ENCODE measurements around the gene SERPINE1.

Gene SERPINE1

GRCh38 chr7:101096331-101096956, 30.5 kb upstream of the SERPINE1 start:
- no peak for TF ChIP-seq GATA3 (IDR thresholded peaks at IDR 0.05; ENCODE audit: low read depth, low read length)
- no peak for TF ChIP-seq GATA2 (IDR thresholded peaks at IDR 0.05; ENCODE audit: low read depth, low read length)

DNA sequence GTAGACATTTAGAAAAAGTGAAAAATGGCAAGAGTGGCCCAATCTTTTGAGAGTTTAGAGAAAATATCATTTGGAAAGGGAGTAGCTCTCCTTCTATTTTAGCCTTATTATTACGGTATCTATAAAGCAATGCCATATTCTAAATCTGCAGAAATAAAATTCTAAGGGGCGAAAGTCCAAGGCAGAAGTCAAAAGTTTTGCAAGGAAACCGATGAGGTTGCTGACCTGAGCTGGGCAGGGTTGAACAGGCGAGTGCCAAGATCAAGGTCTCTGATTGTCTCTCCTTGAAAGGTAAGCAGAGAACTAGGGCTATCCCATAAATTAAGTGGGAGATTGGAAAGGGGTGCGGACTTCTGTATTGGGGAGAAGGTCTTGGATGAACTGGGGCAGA, 30.0 kb upstream of the SERPINE1 start:
- no peak for TF ChIP-seq GATA3 (IDR thresholded peaks at IDR 0.05; ENCODE audit: low read depth, low read length)
- no peak for TF ChIP-seq GATA2 (IDR thresholded peaks at IDR 0.05; ENCODE audit: low read depth, low read length)

DNA sequence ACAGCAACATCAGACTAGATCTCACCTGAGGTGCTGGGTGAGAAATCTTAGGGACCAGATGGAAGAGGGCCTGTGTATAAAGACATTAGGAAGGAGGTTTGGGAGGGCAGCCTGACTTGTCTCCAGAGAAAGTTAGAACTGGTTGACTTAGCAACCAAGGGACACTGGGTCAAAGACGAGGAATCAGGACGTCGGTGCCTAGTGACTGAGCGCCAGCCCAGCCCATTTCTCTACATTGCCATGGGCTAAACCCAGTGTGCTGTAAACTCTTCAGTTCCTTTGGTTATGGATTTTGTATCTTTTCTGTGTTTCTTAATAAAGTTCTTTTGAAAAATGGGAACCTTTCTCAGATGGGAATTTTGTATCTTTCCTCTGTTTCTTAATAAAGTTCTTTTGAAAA, 29.3 kb upstream of the SERPINE1 start:
- TF ChIP-seq GATA2 (IDR thresholded peaks at IDR 0.05; ENCODE audit: low read depth, low read length) (no peak), GATA3 (IDR thresholded peaks at IDR 0.05; ENCODE audit: low read depth, low read length) (no peak)

DNA sequence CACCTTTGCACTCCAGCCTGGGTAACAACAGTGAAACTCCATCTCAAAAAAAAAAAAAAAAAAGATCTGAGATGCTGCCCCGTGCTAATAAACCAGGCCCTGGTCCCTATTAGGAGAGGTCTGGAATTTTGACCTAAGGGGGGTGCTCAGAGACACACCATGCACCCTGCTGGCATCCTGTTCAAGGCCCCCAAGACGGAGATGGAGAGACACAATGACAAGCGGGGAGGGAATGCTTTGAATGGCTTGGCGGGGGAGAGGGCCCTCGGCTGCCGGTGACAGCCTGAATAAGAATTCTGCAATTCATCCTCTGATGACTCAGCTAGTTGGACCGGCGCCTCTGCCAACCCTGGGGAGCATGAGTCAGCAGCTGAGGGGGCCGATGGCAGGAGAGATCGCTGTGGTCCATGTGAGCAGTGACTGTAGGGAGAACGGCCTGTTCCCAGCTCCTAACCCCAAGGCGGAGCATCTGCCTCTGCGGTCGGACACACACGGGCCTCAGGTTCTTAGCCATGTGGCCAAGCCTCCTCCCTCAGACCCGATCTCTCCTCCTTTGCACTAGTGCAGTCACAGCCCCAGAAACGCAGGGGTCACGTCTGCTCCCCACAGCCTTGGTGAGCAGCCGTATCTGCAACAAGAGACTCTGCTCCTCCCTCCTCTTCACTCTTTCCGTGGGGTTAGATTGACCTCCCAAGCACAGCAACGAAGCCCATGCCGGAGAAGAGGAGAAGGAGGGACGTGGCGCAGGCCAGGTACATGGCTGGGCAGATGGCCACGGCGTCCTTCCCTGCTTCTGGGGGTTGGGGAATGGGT, 26.7 kb upstream of the SERPINE1 start:
- TF ChIP-seq GATA3 (IDR thresholded peaks at IDR 0.05; ENCODE audit: low read depth, low read length), result no peak
- no peak for TF ChIP-seq GATA2 (IDR thresholded peaks at IDR 0.05; ENCODE audit: low read depth, low read length)

- TF ChIP-seq GATA3 (IDR thresholded peaks at IDR 0.05; ENCODE audit: low read depth, low read length) (no peak), GATA2 (IDR thresholded peaks at IDR 0.05; ENCODE audit: low read depth, low read length) (no peak)
These were observed 25.8 kb upstream of the SERPINE1 start for GRCh38 chr7:101100858-101101847.

DNA sequence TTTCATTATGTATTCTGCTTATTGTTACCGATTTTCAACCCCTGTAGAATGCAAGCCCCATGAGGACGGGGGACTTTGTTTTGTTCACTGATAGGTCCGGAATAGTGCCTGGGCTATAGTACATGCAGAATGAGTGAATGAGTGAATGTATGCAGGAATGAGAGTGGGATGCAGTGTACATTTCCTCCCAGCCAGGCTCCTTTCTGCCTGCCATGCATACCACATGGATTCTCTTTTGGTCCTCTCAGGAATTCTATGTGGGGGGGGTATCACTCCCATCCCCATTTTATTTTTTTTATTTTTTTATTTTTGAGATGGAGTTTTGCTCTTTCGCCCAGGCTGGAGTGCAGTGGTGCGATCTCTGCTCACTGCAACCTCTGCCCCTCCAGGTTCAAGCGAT, 24.9 kb upstream of the SERPINE1 start:
- no peak for TF ChIP-seq GATA3 (IDR thresholded peaks at IDR 0.05; ENCODE audit: low read depth, low read length)
- TF ChIP-seq GATA2 (IDR thresholded peaks at IDR 0.05; ENCODE audit: low read depth, low read length), result no peak

DNA sequence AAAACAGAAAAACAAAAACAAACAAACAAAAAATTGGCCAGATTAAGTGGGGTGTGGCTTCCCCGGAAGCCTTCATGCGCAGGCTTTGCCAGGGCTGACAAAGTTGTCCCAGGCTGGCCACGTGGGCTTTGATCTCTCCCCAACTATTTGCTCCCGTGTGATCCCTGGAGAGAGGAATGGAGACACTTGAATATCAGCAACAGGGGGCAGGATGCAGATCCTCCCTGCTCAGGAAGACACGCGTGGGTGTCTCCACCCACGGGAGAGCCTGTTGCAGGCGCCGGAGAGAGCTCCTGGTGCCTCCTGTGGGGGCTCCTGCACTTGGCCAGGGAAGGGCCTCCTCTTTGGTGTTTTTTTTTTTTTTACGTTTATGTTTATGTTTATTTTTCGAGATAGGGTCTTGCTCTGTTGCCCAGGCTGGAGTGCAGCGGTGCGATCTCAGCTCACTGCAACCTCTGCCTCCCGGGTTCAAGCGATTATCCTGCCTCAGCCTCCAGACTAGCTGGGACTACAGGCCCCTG, 22.7 kb upstream of the SERPINE1 start:
- no peak for TF ChIP-seq GATA2 (IDR thresholded peaks at IDR 0.05; ENCODE audit: low read depth, low read length)
- no peak for TF ChIP-seq GATA3 (IDR thresholded peaks at IDR 0.05; ENCODE audit: low read depth, low read length)

DNA sequence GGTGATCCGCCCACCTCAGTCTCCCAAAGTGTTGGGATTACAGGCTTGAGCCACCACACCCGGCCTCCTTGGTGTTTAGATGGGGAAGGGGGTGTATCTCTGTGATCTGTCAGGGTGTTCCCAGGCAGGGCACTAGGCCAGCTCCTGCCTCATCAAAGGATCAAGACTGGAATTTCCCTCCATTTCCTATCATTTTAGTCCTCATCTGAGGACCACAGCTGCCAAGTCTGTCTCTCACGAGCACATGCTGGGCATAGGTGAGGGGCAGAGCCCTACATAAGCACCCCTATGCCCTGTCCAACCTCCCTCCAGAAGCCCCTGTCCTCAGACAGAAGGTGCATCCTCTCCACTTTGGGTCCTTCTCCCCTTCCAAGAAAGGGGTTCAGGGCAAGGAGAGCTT, 22.1 kb upstream of the SERPINE1 start:
- TF ChIP-seq GATA2 (IDR thresholded peaks at IDR 0.05; ENCODE audit: low read depth, low read length) (no peak), GATA3 (IDR thresholded peaks at IDR 0.05; ENCODE audit: low read depth, low read length) (no peak)

DNA sequence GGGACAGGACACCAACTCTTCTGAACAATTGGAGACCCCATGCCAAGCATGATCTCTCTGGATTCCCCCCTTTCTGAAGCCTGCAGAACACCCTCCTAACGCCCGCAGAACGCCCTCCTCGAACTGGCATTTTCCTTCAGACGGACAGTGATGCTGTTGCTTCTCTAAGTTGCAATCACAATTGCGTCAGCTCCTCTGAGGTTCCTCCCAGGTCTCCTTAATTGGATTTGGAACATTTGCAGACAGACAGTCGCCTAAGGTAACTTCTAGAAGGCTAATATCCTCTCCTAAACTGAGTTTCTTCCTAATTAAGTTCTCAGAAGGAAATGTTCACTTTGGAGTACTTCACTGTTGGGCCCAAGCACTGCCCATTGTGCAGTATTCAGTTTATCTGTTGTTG, 20.5 kb upstream of the SERPINE1 start:
- TF ChIP-seq GATA2 (IDR thresholded peaks at IDR 0.05; ENCODE audit: low read depth, low read length) (no peak), GATA3 (IDR thresholded peaks at IDR 0.05; ENCODE audit: low read depth, low read length) (no peak)

DNA sequence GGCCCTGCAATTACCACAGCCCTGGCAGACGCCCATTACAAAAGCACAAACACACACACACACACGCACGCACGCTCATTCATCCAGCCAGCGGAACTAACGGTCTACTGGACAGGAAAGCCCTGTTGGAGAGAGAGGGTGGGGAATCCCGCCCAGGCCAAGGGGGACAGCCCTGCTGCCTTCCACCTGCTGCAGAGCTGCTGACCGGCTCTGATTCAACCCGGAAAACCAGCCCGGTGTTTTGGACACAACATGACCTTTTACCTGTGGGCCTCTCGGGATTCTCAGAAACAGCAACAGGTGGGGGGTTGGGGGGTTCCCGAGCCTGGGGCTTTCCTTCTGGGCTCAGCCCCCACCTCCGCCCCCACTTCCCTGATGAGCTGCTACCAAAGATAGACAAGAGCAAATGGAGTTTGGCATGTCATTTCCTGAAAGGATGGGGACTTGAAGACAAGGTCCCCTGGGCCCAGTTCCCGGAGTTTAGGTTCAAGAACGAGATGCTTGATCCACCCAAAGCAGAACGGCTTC, 18.5 kb upstream of the SERPINE1 start:
- no peak for TF ChIP-seq GATA3 (IDR thresholded peaks at IDR 0.05; ENCODE audit: low read depth, low read length)
- TF ChIP-seq GATA2 (IDR thresholded peaks at IDR 0.05; ENCODE audit: low read depth, low read length), result no peak

- no peak for TF ChIP-seq GATA2 (IDR thresholded peaks at IDR 0.05; ENCODE audit: low read depth, low read length)
- TF ChIP-seq GATA3 (IDR thresholded peaks at IDR 0.05; ENCODE audit: low read depth, low read length), result no peak
These were observed 17.9 kb upstream of the SERPINE1 start for GRCh38 chr7:101108961-101109360.

DNA sequence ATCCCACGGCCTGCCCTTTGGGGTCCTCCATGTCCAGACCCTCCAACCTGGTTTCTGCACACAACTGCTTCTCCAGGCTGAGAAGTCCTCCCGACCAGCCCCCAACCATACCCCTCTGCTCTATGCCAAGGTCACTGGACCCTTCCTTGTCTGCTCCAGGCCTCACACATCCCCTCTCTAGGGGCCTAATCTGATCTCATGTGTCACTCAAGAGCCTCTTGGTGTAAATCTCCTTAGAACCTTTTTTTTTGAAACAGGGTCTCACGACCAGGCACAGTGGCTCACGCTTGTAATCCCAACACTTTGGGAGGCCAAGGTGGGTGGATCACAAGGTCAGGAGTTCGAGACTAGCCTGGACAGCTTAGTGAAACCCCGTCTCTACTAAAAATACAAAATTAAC, 17.5 kb upstream of the SERPINE1 start:
- TF ChIP-seq GATA3 (IDR thresholded peaks at IDR 0.05; ENCODE audit: low read depth, low read length), result no peak
- no peak for TF ChIP-seq GATA2 (IDR thresholded peaks at IDR 0.05; ENCODE audit: low read depth, low read length)

- no peak for TF ChIP-seq GATA3 (IDR thresholded peaks at IDR 0.05; ENCODE audit: low read depth, low read length)
- TF ChIP-seq GATA2 (IDR thresholded peaks at IDR 0.05; ENCODE audit: low read depth, low read length), result no peak
These were observed 15.6 kb upstream of the SERPINE1 start for GRCh38 chr7:101111261-101111660.

DNA sequence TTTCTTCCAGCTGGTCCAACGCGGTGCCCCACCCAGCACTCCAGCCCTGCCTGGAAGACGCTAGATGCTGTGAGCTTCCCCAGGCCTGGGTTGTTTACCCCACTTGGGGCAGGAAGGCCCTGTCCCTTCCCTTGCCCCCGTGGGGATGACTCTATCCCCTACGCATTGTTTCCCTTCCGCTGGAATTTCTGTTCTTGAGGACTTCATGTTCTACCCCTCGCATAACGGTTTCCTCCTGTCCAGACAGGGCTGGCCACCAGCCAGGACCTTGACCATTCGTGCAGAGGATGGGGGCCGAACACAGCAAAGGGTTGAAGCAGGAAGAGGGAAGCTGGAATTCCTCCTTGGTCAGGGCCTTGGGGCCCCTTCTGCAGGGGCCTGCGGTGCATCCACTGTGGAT, 14.7 kb upstream of the SERPINE1 start:
- TF ChIP-seq GATA3 (IDR thresholded peaks at IDR 0.05; ENCODE audit: low read depth, low read length), result no peak
- TF ChIP-seq GATA2 (IDR thresholded peaks at IDR 0.05; ENCODE audit: low read depth, low read length), result no peak
